CD4-positive, alpha-beta memory T cell (primary cell): ENCODE data around the gene ART4. TPM values are rescaled to one million over a fixed set of nuclear protein-coding genes. Genes with fewer than 3 reads are reported as not detected.

Source experiments
- CTCF ChIA-PET: fragments of 350-600 bp; sonication (Branson Sonifier 250); formaldehyde crosslinking; loops from one replicate; lab custom pipeline; 2021; ENCODE audit warnings: inconsistent platforms; ENCODE audit not compliant: partially characterized antibody; lab: Charles Lee
- POLR2A ChIA-PET: fragments of 350-600 bp; sonication (Branson Sonifier 250); formaldehyde crosslinking; loops from one replicate; lab custom pipeline; 2021; ENCODE audit not compliant: partially characterized antibody; lab: Charles Lee
- DNase-seq, 5 donors: peaks; one replicate each; pipeline versions ENCODE4 v3.0.0 to v3.0.0-alpha.2; 2020 to 2022; ENCODE audit warnings: mixed read lengths in 1 of 5
- H3K27ac ChIP-seq: one replicate; pipeline ENCODE4 v1.7.0; 2013; ENCODE audit warnings: low read depth, low read length
- H3K27me3 ChIP-seq: 2 replicates; pipeline ENCODE4 v1.7.0; 2013; ENCODE audit warnings: mild to moderate bottlenecking, low read length, moderate library complexity; ENCODE audit not compliant: insufficient read depth
- H3K36me3 ChIP-seq: 2 replicates; pipeline ENCODE4 v1.7.0; 2013; ENCODE audit warnings: mild to moderate bottlenecking, low read length, moderate library complexity; ENCODE audit not compliant: insufficient read depth
- H3K4me1 ChIP-seq: 2 replicates; pipeline ENCODE4 v1.7.0; 2013; ENCODE audit warnings: mild to moderate bottlenecking, low read length, moderate library complexity; ENCODE audit not compliant: insufficient read depth
- H3K4me3 ChIP-seq, 2 donors: one replicate each; pipeline ENCODE4 v1.7.0; 2013; ENCODE audit warnings: low read length in 2 of 2, mild to moderate bottlenecking in 1 of 2
- H3K9me3 ChIP-seq, 2 donors: one replicate each; pipeline ENCODE4 v1.7.0; 2013; ENCODE audit warnings: low read length in 2 of 2, control low read depth in 1 of 2; ENCODE audit not compliant: control insufficient read depth in 1 of 2
- H3K27ac Mint-ChIP-seq, 7 donors: one replicate each; pipeline ENCODE4 v1.8.0; 2020 to 2021; ENCODE audit warnings: mixed read lengths in 7 of 7, mild to moderate bottlenecking in 6 of 7, inconsistent platforms in 3 of 7, moderate library complexity in 3 of 7
- H3K27me3 Mint-ChIP-seq, 2 donors: one replicate each; pipeline ENCODE4 v1.8.0; 2020 to 2021; ENCODE audit warnings: mixed read lengths in 2 of 2
- H3K36me3 Mint-ChIP-seq, 2 donors: one replicate each; pipeline ENCODE4 v1.8.0; 2020 to 2021; ENCODE audit warnings: mixed read lengths in 2 of 2, inconsistent platforms in 1 of 2, mild to moderate bottlenecking in 1 of 2
- H3K4me1 Mint-ChIP-seq, 4 donors: one replicate each; pipeline ENCODE4 v1.8.0; 2020 to 2021; ENCODE audit warnings: mixed read lengths in 4 of 4, mild to moderate bottlenecking in 1 of 4
- H3K4me3 Mint-ChIP-seq, 8 donors: one replicate each; pipeline ENCODE4 v1.8.0; 2020 to 2021; ENCODE audit warnings: mixed read lengths in 8 of 8, mild to moderate bottlenecking in 7 of 8, moderate library complexity in 6 of 8, inconsistent platforms in 3 of 8
- H3K9me3 Mint-ChIP-seq, 8 donors: one replicate each; pipeline ENCODE4 v1.8.0; 2020 to 2021; ENCODE audit warnings: mixed read lengths in 8 of 8, mild to moderate bottlenecking in 5 of 8, inconsistent platforms in 3 of 8, moderate library complexity in 1 of 8
- intact Hi-C: fragments of 100-400 bp; cut with micrococcal nuclease; formaldehyde crosslinking; loops from one replicate; pipeline ENCODE4 v1.15.1; 2023
- polyA plus RNA-seq, 2 donors: library from polyadenylated mRNA; unstranded; fragments of 300-500 nt; fragmentation: Illumina TruSeq; gene quantifications; one replicate each; pipeline ENCODE4 v1.2.3, GENCODE V29; 2021
- total RNA-seq, 2 experiments: library from RNA; stranded (reverse); gene quantifications; one replicate each; pipeline ENCODE4 v1.2.3, GENCODE V29; 2021

Gene ART4
- total and polyA plus RNA-seq, 4 experiments from 2014 or later = not detected

GRCh38 chr12:14883686-14884085, 40.4 kb upstream of the ART4 start:
- H3K4me1 ChIP-seq = peaks cover 20% of the 10 kb centered on the region
- H3K4me1 Mint-ChIP-seq = peaks cover 14 to 36% (median 25%) of the 10 kb centered on the region in 4 donors
- peaks cover 2 to 6% of the 10 kb centered on the region in 2 donors for H3K27me3 Mint-ChIP-seq
- H3K36me3 Mint-ChIP-seq = peaks cover 0 to 6% of the 10 kb centered on the region in 2 donors
- no peak for DNase-seq
- CTCF ChIA-PET = interaction anchor here (0.6 to 2.0 kb wide), 5 partner anchors 10 to 112 kb away, joined by 3 to 5 read pairs (median 4); no protein-coding TSS in a partner anchor
- H3K36me3 ChIP-seq = no peaks in the 10 kb centered on the region
- intact Hi-C loops = loop anchor here (10.0 kb wide), 1 partner anchor 79 kb away; the partner anchor contains the start of genes C12orf60 and WBP11
- H3K9me3 Mint-ChIP-seq = no peaks in the 10 kb centered on the region
- H3K4me3 ChIP-seq = no peak overlapping the region
- no peak overlapping the region for H3K27ac Mint-ChIP-seq
- no peaks in the 10 kb centered on the region for H3K27me3 ChIP-seq
- POLR2A ChIA-PET = interaction anchor here (0.9 to 1.6 kb wide), 3 partner anchors 10 to 110 kb away, joined by 3 to 6 read pairs (median 3); no protein-coding TSS in a partner anchor
- no peak overlapping the region for H3K27ac ChIP-seq
- H3K9me3 ChIP-seq = no peaks in the 10 kb centered on the region
- no peak overlapping the region for H3K4me3 Mint-ChIP-seq

GRCh38 chr12:14880890-14881453, 37.6 kb upstream of the ART4 start:
- Histone ChIP-seq H3K27me3 (no peaks in the 10 kb centered on the region), H3K4me3 (no peak overlapping the region), H3K27ac (no peak overlapping the region), H3K36me3 (no peaks in the 10 kb centered on the region), H3K4me1 (peaks cover 20% of the 10 kb centered on the region), H3K9me3 (no peaks in the 10 kb centered on the region)
- CTCF ChIA-PET = no interaction called here
- peak overlapping the region in 3 of 7 donors; percentile 30 to 72 (median 62) for H3K27ac Mint-ChIP-seq
- H3K4me3 Mint-ChIP-seq = peak overlapping the region in 3 of 8 donors; percentile 7 to 59 (median 23)
- no peak for DNase-seq
- peaks cover 14 to 32% (median 25%) of the 10 kb centered on the region in 4 donors for H3K4me1 Mint-ChIP-seq
- intact Hi-C loops = loop anchor here (10.0 kb wide), 1 partner anchor 76 kb away; the partner anchor contains the start of genes C12orf60 and WBP11
- peaks cover 0 to 6% of the 10 kb centered on the region in 2 donors for H3K36me3 Mint-ChIP-seq
- no peaks in the 10 kb centered on the region for H3K9me3 Mint-ChIP-seq
- POLR2A ChIA-PET = no interaction called here
- H3K27me3 Mint-ChIP-seq = peaks cover 0 to 2% of the 10 kb centered on the region in 2 donors

GRCh38 chr12:14879222-14879933, 36.1 kb upstream of the ART4 start:
- H3K27me3 Mint-ChIP-seq = no peaks in the 10 kb centered on the region
- POLR2A ChIA-PET = interaction anchor here (0.6 kb wide), 1 partner anchor 104 kb away, joined by 3 read pairs; no protein-coding TSS in a partner anchor

GRCh38 chr12:14878488-14878887, 35.2 kb upstream of the ART4 start:
- ChIA-PET POLR2A (no interaction called here), CTCF (interaction anchor here (0.7 to 1.7 kb wide), 2 partner anchors 16 to 70 kb away, joined by 3 to 5 read pairs; no protein-coding TSS in a partner anchor)
- H3K36me3 Mint-ChIP-seq = peaks cover 0 to 6% of the 10 kb centered on the region in 2 donors
- H3K4me3 Mint-ChIP-seq = no peak overlapping the region
- Histone ChIP-seq H3K4me1 (peaks cover 7% of the 10 kb centered on the region), H3K27ac (no peak overlapping the region), H3K36me3 (no peaks in the 10 kb centered on the region), H3K27me3 (no peaks in the 10 kb centered on the region), H3K4me3 (no peak overlapping the region), H3K9me3 (no peaks in the 10 kb centered on the region)
- H3K4me1 Mint-ChIP-seq = peaks cover 7 to 23% (median 11%) of the 10 kb centered on the region in 4 donors
- intact Hi-C loops = no loop called here
- no peaks in the 10 kb centered on the region for H3K27me3 Mint-ChIP-seq
- no peaks in the 10 kb centered on the region for H3K9me3 Mint-ChIP-seq
- no peak for DNase-seq
- no peak overlapping the region for H3K27ac Mint-ChIP-seq

More at GRCh38 chr12:14879222-14879933, 36.1 kb upstream of the ART4 start:
- no peak for DNase-seq
- Histone ChIP-seq H3K36me3 (no peaks in the 10 kb centered on the region), H3K4me1 (peaks cover 9% of the 10 kb centered on the region), H3K4me3 (no peak overlapping the region), H3K9me3 (no peaks in the 10 kb centered on the region), H3K27me3 (no peaks in the 10 kb centered on the region), H3K27ac (no peak overlapping the region)
- H3K36me3 Mint-ChIP-seq = peaks cover 0 to 6% of the 10 kb centered on the region in 2 donors
- H3K4me3 Mint-ChIP-seq = peak overlapping the region in 1 of 8 donors; percentile 28
- no peaks in the 10 kb centered on the region for H3K9me3 Mint-ChIP-seq
- CTCF ChIA-PET = interaction anchor here (1.7 kb wide), 1 partner anchor 16 kb away, joined by 5 read pairs; no protein-coding TSS in a partner anchor
- peaks cover 9 to 27% (median 14%) of the 10 kb centered on the region in 4 donors for H3K4me1 Mint-ChIP-seq
- peak overlapping the region in 1 of 7 donors; percentile 31 for H3K27ac Mint-ChIP-seq
- intact Hi-C loops = no loop called here

DNA sequence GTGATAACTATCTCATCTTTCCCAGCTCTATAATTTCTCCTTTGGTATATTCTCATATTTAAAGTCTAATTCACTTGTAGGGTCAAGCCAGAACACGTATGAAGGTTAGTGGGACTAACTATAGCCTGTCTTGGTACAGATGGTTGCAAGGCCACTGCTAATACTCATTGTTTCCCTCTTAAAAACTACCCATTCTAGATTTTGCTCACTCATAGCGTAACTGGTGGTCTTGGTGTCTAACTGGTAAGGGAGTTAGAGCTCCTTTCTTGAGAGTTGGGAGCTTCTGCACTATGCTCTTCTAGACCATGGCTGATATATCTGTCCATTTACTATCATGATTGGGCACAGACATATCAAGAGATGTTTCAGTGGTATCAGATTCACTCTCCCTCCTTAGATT, 33.5 kb upstream of the ART4 start:
- H3K9me3 Mint-ChIP-seq = no peaks in the 10 kb centered on the region
- Histone ChIP-seq H3K36me3 (no peaks in the 10 kb centered on the region), H3K4me3 (no peak overlapping the region), H3K4me1 (peaks cover 7% of the 10 kb centered on the region), H3K9me3 (no peaks in the 10 kb centered on the region), H3K27me3 (no peaks in the 10 kb centered on the region), H3K27ac (no peak overlapping the region)
- ChIA-PET CTCF (interaction anchor here (0.7 to 1.2 kb wide), 4 partner anchors 10 to 28 kb away, joined by 3 to 4 read pairs (median 4); no protein-coding TSS in a partner anchor), POLR2A (no interaction called here)
- no peak for DNase-seq
- no peak overlapping the region for H3K27ac Mint-ChIP-seq
- H3K4me3 Mint-ChIP-seq = no peak overlapping the region
- intact Hi-C loops = no loop called here
- peaks cover 7 to 22% (median 11%) of the 10 kb centered on the region in 4 donors for H3K4me1 Mint-ChIP-seq
- H3K36me3 Mint-ChIP-seq = peaks cover 0 to 6% of the 10 kb centered on the region in 2 donors
- no peaks in the 10 kb centered on the region for H3K27me3 Mint-ChIP-seq

GRCh38 chr12:14874882-14875281, 31.6 kb upstream of the ART4 start:
- H3K27ac Mint-ChIP-seq = no peak overlapping the region
- H3K27ac ChIP-seq = no peak overlapping the region
- no peaks in the 10 kb centered on the region for H3K9me3 ChIP-seq
- H3K4me3 ChIP-seq = no peak overlapping the region
- ChIA-PET POLR2A (no interaction called here), CTCF (no interaction called here)
- no peaks in the 10 kb centered on the region for H3K27me3 ChIP-seq
- no peak overlapping the region for H3K4me3 Mint-ChIP-seq
- no peaks in the 10 kb centered on the region for H3K36me3 ChIP-seq
- peaks cover 0 to 5% (median 3%) of the 10 kb centered on the region in 4 donors for H3K4me1 Mint-ChIP-seq
- H3K9me3 Mint-ChIP-seq = no peaks in the 10 kb centered on the region
- no peaks in the 10 kb centered on the region for H3K4me1 ChIP-seq
- intact Hi-C loops = no loop called here
- peaks cover 0 to 9% of the 10 kb centered on the region in 2 donors for H3K36me3 Mint-ChIP-seq
- DNase-seq = no peak
- peaks cover 6 to 8% of the 10 kb centered on the region in 2 donors for H3K27me3 Mint-ChIP-seq
